Activated CD8-positive, alpha-beta memory T cell treated with anti-CD3 and anti-CD28 coated beads, Interleukin-2, amount 50 U/mL, for 24 hours (primary cell): ENCODE measurements around the gene SLC6A9.

Experiments
- DNase-seq: peaks from one replicate; pipeline ENCODE4 v3.0.0-alpha.2; 2020; ENCODE audit errors: extremely low read depth

Gene SLC6A9

GRCh38 chr1:44031252-44032169 lies at the start of gene SLC6A9:
Gene SLC6A9, minus strand, starts transcription at chr1:44031462. Its CDS starts 7,185 bp downstream, at chr1:44024277.
- DNase-seq = no peak

- no peak for DNase-seq
Measured at GRCh38 chr1:44079566-44079965, 48.3 kb upstream of the SLC6A9 start.

- no peak for DNase-seq
Measured at GRCh38 chr1:44078104-44078503, 46.8 kb upstream of the SLC6A9 start.

GRCh38 chr1:44077421-44077820 lies 46.2 kb upstream of the SLC6A9 start:
- DNase-seq = no peak

GRCh38 chr1:44076066-44076465 lies 44.8 kb upstream of the SLC6A9 start:
- DNase-seq = no peak

- no peak for DNase-seq
Measured at GRCh38 chr1:44074415-44074814, 43.2 kb upstream of the SLC6A9 start.

- no peak for DNase-seq
Measured at GRCh38 chr1:44073528-44073927, 42.3 kb upstream of the SLC6A9 start.

- no peak for DNase-seq
Measured at GRCh38 chr1:44072821-44073220, 41.6 kb upstream of the SLC6A9 start.

GRCh38 chr1:44072204-44072603 lies 40.9 kb upstream of the SLC6A9 start:
- no peak for DNase-seq

- DNase-seq = no peak
Measured at GRCh38 chr1:44071461-44071860, 40.2 kb upstream of the SLC6A9 start.

GRCh38 chr1:44068442-44068921 lies 37.2 kb upstream of the SLC6A9 start:
- DNase-seq = no peak

GRCh38 chr1:44067266-44068250 lies 36.3 kb upstream of the SLC6A9 start:
- no peak for DNase-seq

- DNase-seq = no peak
Measured at GRCh38 chr1:44062656-44063179, 31.5 kb upstream of the SLC6A9 start.

GRCh38 chr1:44061857-44062256 lies 30.6 kb upstream of the SLC6A9 start:
- DNase-seq = no peak

- no peak for DNase-seq
Measured at GRCh38 chr1:44060830-44061267, 29.6 kb upstream of the SLC6A9 start.

- DNase-seq = no peak
Measured at GRCh38 chr1:44059664-44060355, 28.5 kb upstream of the SLC6A9 start.

GRCh38 chr1:44059212-44059611 lies 27.9 kb upstream of the SLC6A9 start:
- DNase-seq = no peak

- DNase-seq = no peak
Measured at GRCh38 chr1:44057293-44057692, 26.0 kb upstream of the SLC6A9 start.

- no peak for DNase-seq
Measured at GRCh38 chr1:44053394-44053793, 22.1 kb upstream of the SLC6A9 start.

GRCh38 chr1:44050261-44050660 lies 19.0 kb upstream of the SLC6A9 start:
- no peak for DNase-seq

- no peak for DNase-seq
Measured at GRCh38 chr1:44049839-44050238, 18.6 kb upstream of the SLC6A9 start.
